Right forelimb (tissue), 1 donor: Measurements from ENCODE around the gene NECTIN3.

Experiments used
- DNase-seq: peaks from one replicate; pipeline ENCODE4 v3.0.0-alpha.2; 2018

NECTIN3 gene

GRCh38 chr3:111210866-111211564 lies 139.4 kb downstream of the NECTIN3 start:
- no peak for DNase-seq

GRCh38 chr3:111212511-111212910 lies 140.9 kb downstream of the NECTIN3 start:
- DNase-seq = no peak

GRCh38 chr3:111215481-111215880 lies 143.9 kb downstream of the NECTIN3 start:
- DNase-seq = no peak

GRCh38 chr3:111218615-111219014 lies 147.0 kb downstream of the NECTIN3 start:
- DNase-seq = no peak

- no peak for DNase-seq
Measured at GRCh38 chr3:111227216-111227615, 155.6 kb downstream of the NECTIN3 start.

- DNase-seq = no peak
Measured at GRCh38 chr3:111229301-111229700, 157.7 kb downstream of the NECTIN3 start.

- DNase-seq = no peak
Measured at GRCh38 chr3:111236836-111237713, 165.5 kb downstream of the NECTIN3 start.

GRCh38 chr3:111237946-111238345 lies 166.3 kb downstream of the NECTIN3 start:
- DNase-seq = no peak

GRCh38 chr3:111238885-111239284 lies 167.3 kb downstream of the NECTIN3 start:
- DNase-seq = no peak

GRCh38 chr3:111241960-111242359 lies 170.3 kb downstream of the NECTIN3 start:
- no peak for DNase-seq
